SKM-1 treated with dmso at 0.1 percent for 144 hours (cell line): ENCODE measurements around the gene SH2D3A.
"Not testable (repeated sequence)": the region's sequence is repeated elsewhere in the genome, so short reads cannot be mapped to it uniquely, and the experiment has no call there.

Source experiments
- DNase-seq: peaks from one replicate; lab custom pipeline; 2025; ENCODE audit not compliant: unreplicated experiment; lab: John Stamatoyannopoulos, UW

Gene SH2D3A

DNA sequence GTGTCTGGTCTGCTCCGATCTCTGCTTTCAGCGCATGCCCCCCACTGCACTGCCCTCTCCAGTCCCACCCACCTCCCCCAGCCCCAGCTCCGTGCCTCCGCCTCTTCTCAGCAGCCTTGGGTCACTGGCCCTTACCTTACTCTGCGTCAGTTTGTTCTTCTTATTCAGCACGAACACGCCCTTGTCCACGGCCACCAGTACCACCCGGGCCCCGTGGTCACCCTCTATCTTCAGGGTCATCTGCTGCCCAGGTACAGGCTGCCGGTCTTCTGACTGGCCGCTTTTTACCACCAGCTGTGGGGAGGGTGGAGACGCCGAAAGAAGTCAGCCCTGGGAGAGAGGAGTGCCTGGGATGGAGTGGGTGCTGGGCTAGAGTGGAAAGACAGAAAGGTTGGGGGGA lies 57.7 kb downstream of the SH2D3A start:
- DNase-seq, result no peak

GRCh38 chr19:6708913-6709312 lies 58.3 kb downstream of the SH2D3A start:
- not testable (repeated sequence) for DNase-seq

DNA sequence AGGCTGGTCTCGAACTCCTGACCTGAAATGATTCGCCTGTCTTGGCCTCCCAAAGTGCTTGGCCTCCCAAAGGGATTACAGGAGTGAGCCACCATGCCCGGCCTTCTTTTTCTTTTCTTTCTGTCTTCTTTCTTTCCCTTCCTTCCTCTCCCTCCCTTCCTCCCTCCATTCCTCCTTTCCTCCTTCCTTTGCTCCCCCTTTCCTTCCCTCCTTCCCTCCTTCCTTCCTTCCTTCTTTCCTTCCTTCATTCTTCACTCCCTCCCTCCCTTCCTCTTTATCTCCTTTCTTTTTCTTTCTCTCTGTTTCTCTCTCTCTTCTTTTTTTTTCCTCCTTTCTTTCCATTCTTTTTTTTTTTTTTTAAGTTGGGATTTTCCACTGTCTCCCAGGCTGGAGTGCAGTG lies 58.9 kb downstream of the SH2D3A start:
- DNase-seq, result no peak

GRCh38 chr19:6707658-6708018 lies 59.6 kb downstream of the SH2D3A start:
- no peak for DNase-seq

DNA sequence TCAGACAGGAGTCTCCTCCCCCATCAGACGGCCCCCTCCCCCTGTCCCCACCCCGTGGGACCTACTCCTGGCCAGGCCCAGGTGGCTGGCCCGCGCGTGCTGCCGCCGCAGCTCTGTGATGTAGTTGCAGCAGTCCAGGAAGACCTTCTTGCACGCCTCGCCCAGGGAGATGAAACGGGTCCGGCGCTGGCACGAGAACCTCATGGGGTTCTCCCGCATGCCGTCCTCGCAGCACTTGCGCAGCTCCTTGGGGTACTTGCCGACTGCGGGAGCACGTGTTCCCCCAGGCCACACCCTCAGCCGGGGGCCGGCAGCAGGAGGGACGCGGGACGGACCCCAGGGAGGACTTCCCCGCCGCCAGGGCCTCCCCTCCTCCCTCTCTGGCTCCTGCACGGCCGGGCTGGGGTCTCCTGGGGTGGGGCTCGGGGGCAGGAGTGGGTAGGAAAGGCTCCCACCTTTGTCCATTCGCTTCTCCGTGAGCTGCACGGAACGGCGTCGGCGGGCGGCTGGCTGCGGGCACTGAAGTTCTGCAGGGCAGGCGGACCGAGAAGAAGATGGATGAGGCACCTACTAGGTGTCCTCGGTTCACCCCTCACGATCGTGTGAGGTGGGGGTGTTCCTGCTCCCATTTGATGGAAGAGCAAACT lies 60.1 kb downstream of the SH2D3A start:
- DNase-seq, result no peak

DNA sequence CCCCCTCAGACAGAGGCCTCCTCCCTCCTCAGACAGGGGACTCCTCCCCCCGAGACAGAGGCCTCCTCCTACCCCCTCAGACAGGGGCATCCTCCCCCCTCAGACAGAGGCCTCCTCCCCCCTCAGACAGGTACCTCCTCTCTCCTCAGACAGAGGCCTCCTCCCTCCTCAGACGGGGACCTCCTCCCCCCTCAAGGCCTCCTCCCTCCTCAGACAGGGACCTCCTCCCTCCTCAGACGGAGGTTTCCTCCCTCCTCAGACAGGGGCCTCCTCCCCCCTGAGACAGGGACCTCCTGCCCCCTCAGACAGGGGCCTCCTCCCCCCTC lies 60.6 kb downstream of the SH2D3A start:
- no peak for DNase-seq

GRCh38 chr19:6705931-6706632 lies 61.2 kb downstream of the SH2D3A start:
- DNase-seq, result no peak
